DMS153 treated with DMSO at 0.1 percent for 48 hours (cell line): Measurements from ENCODE around the gene HOXC13.

Source experiments
- DNase-seq: peaks from one replicate; lab custom pipeline; 2025; ENCODE audit not compliant: unreplicated experiment; lab: John Stamatoyannopoulos, UW

HOXC13 gene

DNA sequence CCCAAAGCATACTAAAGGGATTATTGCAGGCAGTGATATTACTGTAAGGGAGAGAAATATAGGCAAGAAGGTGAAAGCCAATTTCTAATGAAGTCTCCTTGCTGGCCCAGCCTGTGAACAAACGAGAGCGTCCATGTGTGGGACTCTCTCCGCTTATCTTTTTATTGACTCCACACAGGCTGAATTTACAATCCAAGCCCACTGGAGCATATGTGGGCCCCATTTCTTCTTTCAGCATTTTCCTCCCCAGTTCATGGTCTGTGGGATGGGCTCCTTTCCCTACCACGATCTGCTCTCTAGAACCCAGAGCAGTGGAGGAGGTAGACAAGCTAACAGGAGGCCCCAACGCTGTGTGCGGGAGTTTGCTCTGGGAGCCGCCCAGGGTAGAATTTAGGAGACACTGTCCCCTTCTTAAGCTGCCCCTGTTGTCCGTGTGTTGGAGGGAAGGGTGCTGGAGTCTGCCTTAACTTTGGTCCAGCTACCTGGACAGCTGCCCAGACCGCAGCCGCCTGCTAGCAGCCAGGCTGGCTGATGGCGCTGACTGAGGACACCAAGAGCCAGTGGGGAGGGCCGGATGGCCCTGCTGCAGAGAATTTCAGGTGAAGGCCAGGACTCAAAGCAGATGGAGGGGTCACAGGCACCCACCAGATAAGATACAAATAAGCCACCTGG, 31.1 kb downstream of the HOXC13 start:
- DNase-seq, result no peak

DNA sequence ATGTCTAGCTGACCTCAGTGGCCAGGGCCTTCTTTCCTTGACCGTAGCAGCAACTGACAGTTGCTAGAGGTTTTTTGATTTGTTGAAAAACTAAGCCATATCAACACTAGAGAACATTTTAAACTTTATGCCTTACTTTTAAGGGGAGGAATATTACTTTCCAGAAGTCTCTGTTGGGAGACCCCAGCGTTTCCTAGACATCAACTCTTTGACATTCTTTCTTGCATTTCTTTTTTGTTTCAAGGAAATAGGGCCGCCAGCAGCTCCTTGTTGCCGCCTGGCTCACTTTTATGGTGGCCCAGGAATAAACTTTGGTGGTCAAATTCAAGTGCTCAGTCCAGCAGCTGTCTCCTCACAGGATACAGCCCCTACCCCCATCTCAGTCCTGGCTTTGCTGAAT, 31.8 kb downstream of the HOXC13 start:
- no peak for DNase-seq

DNA sequence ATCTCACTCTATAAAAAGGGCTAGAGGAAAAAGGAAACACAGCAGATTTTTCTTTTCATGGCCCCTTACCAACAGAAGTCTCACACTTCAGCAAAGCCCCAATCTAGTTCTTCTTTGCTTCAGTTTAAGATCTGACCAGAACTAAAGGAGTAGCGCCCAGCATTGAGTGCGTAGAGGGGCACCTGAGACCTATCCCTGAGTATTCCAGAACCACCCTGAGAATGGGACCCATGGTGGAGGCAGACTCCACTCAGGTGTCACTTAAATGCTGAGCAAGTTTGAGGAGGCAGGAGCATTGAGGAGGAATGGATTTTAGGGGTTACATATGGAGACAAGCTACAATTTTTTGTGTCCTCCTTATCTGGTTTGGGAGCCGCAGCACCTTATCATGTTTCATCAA, 32.5 kb downstream of the HOXC13 start:
- DNase-seq, result no peak

DNA sequence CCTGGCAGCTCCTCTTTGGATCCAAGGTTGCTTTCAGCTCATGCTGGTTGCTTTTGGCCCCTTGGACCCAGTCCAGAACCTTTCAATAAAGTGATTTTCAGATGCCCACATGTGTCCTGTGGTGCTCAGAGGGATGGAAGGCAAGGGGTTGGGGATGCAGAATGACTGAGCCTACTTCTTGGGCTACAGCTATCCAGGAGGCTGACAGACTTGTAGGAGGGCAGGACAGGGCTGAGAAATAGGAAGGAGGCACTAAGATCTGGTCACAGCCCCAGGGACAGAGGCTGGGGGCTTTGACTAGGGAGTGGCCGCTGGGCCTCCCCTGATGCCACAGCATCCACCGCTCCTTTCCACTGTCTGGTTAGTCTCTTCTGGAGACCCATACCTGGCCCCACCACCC, 33.1 kb downstream of the HOXC13 start:
- DNase-seq, result no peak

DNA sequence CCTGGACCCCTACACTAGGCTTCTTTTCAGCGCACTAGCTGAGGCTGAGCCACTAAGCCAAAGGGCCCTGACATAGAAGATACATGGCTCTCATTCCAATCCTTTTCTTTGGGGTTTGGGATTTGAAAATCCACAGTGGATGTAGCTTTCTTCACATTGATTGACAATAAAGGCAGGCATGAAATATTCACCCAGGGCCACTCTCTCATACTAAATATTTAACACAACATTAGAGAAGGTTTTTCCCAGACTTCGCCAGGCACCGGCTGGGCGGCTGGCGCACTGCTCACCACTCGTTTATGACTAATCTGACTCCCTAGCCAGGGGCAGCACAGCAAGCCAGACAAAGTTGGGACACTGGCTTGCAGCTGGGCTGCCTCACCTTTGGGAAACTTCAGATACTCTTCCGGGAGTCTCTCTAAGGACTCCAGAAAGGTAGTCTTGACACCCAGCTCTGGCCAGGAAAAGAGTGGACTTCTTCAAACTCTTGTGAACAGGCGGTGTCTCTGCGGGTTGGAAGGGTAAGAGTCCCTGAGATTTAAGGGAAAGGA, 33.6 kb downstream of the HOXC13 start:
- no peak for DNase-seq

DNA sequence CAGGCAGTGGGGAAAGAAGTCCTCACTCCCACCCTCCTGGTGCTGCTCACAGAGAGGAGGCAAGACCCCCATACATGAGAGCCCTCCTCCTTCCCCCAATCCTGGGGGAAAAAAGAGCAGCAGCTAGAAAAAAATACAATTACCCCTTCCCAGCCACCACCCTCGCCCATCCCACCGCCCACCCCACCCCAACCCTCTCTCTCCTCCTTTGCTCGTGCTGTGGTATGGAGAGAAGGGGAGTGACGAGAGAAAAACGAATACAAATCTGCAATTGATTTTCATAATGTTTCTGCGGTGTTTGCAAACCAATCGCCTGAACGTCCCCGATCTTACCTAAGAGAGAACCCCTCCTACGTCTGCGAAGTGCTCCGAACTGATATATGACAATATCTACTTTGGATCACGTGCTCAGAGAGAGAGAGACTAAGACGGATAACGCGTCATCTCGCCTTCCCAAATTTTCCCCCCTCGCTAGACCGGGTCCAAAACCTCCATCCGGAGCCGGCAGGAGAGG, 34.1 kb downstream of the HOXC13 start, which contains the start of gene HOXC11:
TSS of gene HOXC11 (plus strand) at position 405 of the 514 bp plus-strand sequence. CDS start 116 bp downstream, outside the sequence.
- no peak for DNase-seq

DNA sequence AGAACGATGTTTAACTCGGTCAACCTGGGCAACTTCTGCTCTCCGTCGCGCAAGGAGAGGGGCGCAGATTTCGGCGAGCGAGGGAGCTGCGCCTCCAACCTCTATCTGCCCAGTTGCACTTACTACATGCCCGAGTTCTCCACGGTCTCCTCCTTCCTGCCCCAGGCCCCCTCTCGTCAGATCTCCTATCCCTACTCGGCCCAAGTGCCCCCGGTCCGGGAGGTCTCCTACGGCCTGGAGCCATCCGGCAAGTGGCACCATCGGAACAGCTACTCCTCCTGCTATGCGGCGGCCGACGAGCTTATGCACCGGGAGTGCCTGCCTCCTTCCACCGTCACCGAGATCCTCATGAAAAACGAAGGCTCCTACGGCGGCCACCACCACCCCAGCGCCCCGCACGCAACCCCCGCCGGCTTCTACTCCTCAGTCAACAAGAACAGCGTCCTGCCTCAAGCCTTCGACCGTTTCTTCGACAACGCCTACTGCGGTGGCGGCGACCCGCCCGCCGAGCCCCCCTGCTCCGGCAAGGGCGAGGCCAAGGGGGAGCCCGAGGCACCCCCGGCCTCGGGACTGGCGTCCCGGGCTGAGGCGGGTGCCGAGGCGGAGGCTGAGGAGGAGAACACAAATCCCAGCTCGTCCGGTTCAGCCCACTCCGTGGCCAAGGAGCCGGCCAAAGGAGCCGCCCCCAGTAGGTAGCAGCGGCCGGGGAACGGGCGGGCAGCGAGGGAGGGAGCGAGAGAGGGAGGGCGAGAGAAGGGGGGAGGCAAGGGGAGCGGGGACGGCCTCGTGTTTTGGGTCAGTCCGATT, 34.8 kb downstream of the HOXC13 start:
- no peak for DNase-seq

DNA sequence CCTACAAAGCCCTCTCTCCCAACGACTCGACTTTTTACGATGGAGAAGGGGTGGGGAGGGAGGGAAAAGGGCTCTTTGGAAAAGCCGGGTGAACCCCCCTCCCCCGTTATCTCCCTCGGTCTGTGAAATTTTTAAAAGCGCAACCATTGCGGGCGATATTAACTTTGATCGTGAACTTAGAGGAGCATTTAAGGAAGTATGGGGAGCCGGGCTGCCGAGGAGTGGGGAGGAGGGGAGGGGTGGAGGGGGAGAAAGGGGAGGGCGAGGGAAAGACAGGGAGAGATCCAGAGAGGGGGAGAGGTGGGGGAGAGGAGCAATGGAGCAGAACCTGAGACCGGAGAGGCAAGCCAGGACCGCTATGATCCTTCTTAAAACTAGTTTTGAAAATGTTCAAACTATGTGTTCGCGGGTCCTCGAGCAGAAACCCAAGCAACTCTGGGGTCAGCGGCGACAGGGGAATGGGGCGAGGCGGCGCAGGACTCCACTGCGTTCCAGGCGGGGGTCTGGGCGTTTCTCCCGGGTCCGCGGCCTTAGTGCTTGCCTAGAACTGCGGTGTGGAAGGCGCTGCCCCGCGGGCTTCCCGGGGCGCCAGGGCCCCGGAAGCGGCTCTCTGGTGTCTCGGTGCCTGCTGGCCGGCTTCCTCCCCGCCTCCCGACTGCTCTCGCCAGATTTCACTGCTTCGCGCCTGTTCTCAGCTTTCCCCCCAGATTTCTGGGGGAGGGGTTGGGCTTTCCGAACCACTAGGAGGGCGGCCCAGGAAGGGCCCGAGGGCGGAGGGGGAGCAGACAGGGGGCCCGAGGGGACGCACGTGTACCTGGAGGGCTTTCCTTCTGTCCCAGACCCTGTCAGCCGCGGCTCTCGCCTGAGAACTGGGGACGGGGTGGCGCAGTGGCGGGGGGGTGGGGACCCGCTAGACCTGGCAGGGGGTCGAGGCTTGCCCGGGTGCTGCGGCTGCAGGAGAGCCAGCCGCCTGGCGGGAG, 35.7 kb downstream of the HOXC13 start, which contains the start of gene HOTAIR:
TSS of gene HOTAIR (minus strand) at position 871 of the 980 bp plus-strand sequence.
- no peak for DNase-seq

DNA sequence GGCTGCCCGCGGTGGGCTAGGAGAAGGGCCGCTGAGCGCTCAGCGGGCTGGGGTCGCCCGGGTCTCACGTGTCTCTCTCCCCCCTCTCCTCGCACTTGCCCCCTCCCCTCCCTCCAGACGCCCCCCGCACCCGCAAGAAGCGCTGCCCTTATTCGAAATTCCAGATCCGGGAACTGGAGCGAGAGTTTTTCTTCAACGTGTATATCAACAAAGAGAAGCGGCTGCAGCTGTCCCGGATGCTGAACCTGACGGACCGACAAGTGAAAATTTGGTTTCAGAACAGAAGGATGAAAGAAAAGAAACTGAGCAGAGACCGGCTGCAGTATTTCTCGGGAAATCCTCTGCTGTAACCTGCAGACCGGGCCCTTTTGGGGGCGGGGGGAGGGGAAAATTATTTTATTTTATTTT, 36.4 kb downstream of the HOXC13 start:
- DNase-seq, result no peak

DNA sequence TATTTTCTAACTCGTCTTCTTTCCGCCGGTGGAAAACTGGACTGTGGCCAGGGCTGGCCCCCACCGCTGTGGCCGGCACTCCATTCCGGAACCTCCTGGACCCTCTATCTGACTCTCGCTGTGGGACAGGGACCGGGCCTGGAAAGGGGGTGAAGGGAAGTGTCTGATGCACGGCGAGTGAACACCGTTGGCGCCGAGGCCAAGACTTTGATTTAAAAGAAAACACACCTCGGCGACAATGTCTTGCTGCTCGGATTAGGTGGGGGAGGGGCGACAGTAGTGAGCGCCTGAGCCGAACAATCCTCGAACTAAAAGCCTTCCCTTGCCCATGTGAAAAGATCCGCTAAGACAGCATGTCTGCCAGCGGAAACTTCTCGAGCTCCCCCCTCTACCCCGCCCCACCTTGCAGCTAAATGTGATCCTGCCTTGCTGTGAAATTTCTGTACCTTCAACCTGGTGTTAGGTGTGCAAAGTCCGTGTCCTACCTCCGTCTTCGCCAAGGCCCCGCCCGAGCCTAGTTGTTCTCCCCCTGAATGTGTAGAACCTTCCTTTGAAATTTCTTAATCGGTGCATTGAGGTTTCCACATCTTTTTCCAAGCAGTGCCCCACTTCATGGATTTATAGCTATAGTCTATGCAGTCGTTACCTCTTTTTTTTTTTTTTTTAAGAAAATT, 37.0 kb downstream of the HOXC13 start:
- DNase-seq, result no peak

DNA sequence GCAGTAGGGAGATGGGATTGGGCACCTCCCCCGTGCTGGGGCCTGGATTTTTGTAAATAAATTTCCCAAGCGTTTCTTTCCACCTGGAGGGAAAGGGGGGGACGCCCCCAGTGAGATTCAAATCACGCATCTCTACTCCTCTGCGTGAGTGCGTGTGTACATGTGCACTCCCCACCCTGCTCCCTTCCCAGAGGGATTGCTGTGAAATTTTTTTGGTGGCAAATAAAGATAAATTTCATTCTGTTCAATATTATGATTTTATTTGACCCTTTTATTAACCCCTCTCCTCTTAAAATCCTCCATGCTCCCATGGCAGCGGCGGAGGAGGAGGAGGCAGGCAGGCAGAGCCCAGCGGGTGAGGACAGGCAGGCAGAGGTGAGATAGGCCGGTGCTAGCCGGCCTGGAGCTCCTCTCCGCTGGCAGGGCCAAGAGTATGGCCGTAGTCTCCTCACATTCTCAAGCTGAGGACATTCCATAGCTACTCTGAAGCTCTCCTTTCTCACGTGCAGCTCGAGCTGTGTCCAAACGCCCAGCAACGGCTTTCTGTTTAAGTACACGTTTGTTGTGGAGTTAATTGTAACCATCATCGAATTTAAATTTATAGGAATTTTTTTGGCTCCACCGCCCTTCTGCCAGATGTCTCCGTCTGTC, 37.7 kb downstream of the HOXC13 start:
- no peak for DNase-seq

DNA sequence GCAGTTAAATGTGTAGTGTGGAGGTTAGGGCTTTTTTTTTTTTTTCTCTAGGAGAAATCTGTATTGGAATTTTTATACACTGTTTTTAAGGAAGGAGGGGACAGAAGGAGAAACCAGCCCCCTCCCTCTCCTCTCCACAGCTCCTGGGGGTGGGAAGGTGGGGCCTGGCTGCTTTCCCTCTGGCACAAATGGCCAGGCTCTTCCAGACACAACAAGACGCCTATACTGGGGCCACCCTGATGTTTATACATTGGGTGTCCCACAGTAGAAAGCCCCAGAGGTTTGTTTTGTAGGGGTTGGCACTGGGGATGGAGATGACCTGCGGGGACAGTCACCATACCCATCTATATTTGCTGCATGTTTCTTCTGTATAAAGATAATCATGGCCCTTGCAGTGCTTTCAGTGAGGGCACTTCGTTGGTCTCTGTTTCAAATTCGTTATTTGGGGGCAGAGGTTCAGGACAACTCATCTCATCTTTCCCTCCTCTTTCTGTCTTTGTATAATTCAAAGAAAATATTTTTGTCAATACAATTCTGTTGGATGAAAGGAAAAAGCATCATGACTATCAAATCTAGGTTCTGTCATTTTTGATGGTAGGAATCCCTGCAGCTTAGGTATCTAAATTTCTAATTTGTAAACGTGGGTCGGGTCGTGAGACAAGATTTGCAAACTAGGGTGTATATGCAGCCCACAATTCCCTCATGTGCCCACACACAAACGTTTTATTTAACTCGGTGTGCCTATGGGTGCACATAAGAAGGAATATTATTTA, 38.4 kb downstream of the HOXC13 start:
- DNase-seq, result no peak

DNA sequence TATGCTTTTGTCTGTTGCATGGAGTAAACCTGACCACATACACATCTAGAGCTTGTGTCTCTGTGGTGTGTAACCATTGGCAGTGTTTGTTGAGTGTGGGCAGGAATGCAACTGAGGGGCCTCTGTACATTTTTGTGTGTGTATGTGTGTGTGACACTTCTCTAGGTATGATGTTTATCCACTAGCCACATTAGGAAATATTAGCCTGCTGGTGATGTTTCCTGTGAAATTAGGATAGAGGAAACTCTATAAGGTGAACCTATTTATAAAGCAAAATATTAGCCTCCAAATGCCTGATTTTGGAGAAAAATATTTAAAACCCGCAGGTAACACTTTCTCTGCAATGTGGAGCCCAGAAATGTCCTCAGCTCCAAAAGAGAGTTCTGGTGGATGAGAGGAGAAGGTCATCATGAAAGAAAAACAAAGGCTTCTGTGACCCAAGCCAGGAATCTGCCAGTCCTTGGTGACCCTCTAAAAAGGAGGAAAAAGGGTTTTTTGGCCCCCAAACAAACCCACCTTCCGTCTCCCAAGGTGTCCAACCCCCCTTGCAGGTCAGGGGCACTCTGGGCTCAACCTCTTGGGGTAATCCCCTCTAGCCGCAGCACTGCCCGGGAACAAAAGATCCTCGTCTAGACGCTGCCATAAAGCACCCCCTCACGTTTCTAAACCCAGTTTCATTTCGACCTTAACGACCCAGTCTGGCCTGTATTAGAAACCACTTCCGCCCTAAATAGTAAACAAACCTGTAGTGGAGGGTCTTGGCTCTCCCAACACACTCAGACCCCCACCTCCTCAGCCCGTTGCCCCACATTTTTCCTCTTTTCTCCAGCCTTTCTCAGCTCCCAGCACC, 39.2 kb downstream of the HOXC13 start:
- no peak for DNase-seq

DNA sequence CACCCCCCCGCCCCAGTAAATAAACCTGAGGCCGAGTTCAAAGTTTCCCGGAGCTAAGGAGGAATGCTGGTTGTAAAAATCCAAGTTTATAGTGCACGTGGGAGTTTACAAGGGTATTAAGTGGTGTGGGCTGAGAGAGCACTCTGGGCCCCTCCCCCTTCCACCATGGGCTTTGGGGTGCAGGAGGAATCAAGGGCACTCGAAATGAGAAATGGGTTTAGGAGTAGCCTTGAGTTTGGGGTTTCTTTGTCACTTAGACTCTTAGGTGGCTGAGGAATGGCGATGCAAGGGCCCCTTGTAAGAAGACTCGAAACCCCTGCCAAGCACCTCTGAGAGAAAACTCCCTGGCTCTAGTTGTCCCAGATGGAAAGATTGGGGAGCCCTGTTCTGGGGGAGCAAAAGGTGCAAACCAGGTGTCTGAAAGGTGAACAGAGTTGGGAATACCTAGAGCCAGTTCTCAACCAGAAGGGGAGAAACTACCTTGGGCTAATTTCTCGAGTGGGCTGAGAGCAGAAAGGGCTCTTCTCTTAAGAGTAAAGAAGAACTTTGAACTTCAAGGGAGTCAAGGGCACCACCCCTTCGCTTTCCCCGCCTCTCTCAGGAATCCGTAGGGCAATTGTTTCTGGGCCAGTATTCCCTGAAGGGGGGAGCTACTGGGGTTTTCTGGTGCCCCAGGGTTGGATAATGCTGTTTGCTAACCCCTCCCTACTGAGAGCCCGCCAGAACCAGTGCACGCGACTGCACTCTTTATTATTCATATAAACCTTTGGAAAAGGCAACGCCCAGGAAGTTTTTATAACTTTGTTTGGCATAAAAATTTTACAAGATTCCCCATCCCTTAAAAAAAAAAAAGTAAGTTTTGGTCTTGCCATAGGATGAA, 40.1 kb downstream of the HOXC13 start:
- DNase-seq, result no peak

DNA sequence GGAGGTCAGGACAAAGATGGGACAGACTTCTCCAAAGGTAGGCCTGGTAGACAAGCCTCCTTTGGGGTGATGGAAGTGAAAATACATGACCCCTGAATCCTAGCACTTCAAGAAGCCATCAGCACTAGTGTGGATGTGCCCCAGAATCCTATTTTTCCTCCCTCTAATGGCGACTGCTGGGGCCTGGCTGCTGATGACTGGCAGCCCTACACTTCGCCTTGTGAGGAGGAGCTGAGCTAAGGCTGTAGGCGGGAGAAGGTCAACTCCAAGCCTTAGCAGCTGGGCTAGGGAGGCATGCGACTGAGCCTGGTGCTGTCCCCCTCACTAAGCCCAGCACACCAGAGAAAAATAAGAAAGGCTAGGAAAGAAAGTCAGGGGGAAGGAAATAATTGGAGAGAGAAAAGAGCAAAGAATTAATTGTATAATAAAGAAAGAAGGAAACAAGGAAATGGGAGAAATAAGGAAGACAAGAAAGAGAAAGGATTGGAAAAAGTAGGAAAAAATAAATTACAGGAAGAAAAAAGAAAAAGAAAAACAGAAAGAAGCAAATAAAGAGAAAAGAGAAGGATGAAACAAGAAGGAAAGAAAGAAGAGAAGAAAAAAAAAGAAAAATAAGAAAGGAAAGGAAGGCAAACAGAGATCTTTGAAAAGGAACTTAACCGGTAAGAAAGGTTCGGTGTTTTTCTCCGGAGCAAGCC, 41.6 kb downstream of the HOXC13 start:
- no peak for DNase-seq

DNA sequence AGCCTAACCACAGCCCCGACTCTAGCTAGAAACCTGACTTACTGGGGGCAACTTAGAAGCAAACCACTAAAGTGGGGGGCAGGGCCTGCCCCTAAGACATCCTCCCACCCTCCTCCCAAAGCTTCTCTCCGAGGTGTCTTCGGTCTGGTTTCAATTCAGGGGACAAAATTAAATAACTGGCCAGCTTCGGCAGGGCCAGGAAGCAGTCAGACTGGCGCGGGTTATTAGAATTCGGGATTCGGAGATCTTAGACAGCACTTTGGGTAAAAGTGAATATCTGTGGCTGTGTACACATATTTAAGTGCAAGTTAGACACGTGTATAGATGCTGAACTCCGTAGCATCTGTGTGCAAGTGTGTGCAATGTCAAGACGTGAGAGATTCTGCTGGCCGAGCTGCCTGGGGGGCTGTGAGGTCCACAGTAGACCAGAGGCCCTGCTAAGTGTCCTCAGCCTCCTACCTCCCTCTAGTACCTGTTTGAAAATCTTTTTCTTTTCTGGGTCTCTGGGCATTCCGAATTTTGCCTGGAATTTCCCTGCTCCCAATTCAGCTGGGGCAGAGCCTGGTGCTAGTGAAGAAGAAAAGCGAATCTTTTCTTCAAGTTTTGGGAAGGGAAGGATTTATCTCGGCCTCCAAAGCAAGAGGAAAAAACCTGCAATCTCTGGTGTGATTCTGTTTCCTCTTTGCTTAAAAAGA, 42.3 kb downstream of the HOXC13 start:
- DNase-seq, result no peak
